NCI-H69 (cell line): ENCODE data around the gene PARM1.

Experiments
- DNase-seq: peaks from one replicate; lab custom pipeline; 2025; lab: John Stamatoyannopoulos, UW

The PARM1 gene

DNA sequence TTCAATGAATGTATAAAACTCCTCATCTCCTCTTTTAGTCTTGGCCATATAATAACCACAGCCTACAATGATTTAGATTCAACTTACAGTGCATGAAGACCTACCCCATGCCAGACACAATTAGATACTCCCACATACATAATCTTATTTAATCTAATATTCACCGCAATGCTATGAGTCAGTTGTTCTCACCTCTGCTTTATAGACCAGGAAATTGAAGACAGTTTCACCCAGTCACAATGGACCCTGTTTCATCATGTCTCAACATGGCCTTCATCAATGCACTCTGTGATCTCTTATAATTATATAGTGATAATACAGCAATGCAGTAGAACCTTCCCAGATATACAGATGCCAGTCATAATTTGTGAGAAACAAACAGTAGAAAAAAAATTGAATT, 148.6 kb downstream of the PARM1 start:
- no peak for DNase-seq

DNA sequence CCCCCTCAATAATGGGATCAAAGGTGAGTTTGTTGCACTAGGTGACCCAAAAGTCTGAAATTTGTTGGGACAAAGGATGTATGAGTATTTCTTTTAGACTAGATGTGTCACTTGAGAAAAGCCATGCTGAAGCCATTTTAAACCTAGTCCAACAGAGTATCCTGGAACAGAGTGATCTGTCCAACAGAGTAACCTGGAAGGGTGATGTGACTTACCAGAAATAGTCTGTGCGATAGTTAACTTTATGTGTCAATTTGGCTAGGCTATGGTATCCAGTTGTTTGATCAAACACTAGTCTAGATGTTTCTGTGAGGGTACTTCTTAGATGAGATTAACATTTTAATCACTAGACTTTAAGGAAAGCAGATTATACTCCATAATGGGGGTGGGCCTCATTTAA, 154.5 kb downstream of the PARM1 start:
- DNase-seq = no peak

DNA sequence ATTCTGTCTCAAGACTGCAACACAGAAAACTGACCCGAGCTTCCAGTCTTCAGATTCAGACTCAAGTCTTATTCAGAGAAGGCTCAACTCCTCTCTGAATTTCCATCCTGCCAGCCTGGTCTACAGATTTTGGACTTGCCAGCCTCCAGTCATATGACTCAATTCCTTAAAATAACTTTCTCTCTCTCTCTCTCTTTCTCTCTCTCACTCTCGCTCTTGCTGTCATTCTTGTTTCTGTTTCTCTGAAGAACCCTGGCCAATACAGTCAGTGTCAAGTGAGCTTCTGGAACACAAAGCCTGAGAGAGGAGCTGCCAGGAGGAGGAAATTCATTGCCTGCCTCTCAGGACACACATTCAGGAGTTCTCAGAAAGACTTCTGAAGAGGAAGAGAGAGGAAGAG, 154.9 kb downstream of the PARM1 start:
- no peak for DNase-seq

DNA sequence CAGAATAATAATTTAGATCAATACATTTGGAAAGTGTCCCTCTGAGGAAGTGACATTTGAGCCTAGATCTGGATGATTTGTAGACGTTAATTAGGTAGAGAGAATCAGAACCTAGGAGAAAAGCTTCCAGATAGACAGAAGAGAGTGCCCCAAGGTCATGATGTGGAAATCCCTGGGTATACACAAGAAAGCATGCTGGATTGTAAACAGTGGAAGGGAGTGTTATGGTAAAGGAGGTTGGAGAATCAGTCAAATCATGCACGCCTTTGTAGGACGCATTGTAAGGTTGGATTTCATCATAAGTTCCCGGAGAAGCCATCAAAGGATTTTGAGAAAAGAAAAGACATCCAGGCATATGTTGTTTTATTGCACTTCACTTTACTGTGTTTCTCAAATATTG, 156.3 kb downstream of the PARM1 start:
- no peak for DNase-seq

DNA sequence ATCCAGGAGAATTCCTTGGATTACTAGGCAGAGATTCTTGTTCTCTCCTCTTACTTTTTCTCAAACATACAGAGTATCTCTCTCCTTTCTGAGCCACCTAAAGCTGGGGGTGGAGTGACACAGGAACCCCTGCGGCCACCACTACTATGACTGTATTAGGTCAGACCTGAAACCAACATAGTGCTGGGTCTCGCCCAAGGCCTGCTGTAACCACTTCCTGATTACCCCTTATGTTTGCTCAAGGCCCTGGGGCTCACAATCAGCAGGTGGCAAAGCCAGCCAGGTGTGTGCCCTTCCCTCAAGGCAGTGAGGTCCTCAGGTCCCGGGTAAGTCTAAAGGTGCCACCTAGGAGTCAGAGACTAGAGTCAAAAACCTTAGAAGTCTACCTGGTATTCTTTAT, 166.4 kb downstream of the PARM1 start:
- DNase-seq = peak; percentile 41
